ENCODE measurements around the gene TAL1.

GRCh38 chr1:47219590-47220220 is 12.3 kb downstream of the TAL1 start:
- TF ChIP-seq, protein P1, sequence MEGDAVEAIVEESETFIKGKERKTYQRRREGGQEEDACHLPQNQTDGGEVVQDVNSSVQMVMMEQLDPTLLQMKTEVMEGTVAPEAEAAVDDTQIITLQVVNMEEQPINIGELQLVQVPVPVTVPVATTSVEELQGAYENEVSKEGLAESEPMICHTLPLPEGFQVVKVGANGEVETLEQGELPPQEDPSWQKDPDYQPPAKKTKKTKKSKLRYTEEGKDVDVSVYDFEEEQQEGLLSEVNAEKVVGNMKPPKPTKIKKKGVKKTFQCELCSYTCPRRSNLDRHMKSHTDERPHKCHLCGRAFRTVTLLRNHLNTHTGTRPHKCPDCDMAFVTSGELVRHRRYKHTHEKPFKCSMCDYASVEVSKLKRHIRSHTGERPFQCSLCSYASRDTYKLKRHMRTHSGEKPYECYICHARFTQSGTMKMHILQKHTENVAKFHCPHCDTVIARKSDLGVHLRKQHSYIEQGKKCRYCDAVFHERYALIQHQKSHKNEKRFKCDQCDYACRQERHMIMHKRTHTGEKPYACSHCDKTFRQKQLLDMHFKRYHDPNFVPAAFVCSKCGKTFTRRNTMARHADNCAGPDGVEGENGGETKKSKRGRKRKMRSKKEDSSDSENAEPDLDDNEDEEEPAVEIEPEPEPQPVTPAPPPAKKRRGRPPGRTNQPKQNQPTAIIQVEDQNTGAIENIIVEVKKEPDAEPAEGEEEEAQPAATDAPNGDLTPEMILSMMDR (conservative IDR thresholded peaks at IDR 0.05 in 1 of 2, IDR thresholded peaks at IDR 0.05 in 1 of 2; ENCODE audit: extremely low read depth in 1 of 2, insufficient read depth in 1 of 2, low read depth in 1 of 2, low read length in 2 of 2): no peak
- no peak for TF ChIP-seq EZH2 (IDR thresholded peaks at IDR 0.05; ENCODE audit: borderline replicate concordance, low read length)
